Activated CD4-positive, alpha-beta T cell treated with anti-CD3 and anti-CD28 coated beads for 4 hours (primary cell): Measurements from ENCODE around the gene TENM4.
"Not testable (repeated sequence)": the region's sequence is repeated elsewhere in the genome, so short reads cannot be mapped to it uniquely, and the experiment has no call there.

Experiments used
- DNase-seq, 2 donors: peaks; one replicate each; pipeline ENCODE4 v3.0.0-alpha.2; 2020

The TENM4 gene

GRCh38 chr11:78860720-78861422, 580.0 kb downstream of the TENM4 start:
- no peak for DNase-seq

- no peak for DNase-seq
These were observed 583.1 kb downstream of the TENM4 start for GRCh38 chr11:78857688-78858087.

GRCh38 chr11:78856211-78856610, 584.6 kb downstream of the TENM4 start:
- DNase-seq, result no peak

DNA sequence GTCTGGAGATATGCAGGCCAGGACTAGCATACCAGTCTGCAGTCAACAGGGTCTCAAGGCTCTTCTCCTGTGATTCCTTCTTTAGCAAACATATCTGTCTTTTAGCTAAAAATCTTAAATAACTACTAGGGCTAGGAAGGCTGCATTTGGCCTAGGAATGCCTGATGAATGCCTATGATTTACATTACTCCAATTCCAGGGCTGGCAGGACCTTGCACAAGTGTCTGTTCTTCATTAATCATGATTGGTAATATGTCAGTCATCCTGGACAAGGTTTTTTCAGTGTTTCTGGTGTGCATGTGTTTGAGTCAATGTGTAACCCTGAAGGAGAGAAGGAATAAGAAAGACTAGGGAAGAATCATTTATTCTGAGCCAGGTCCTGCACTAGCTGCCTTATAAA, 585.7 kb downstream of the TENM4 start:
- no peak for DNase-seq

DNA sequence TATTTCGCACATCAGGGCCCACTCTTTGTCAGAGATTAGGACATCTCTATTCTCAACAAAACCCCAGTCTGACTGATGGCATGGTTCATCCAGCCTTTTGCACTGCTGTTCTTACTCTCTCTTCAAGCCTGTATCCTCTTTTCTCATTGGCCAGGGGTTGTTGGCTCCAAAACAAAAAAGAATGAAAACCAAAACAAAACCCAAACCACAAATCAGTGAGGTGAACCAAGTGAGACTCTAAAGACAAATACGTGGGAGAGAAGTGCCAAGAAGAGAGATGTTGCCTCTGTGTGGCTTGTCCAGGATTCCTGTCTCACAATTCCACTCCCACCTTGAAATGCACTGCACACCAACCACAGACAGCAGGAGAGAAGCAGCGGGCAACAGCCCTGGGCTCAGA, 587.3 kb downstream of the TENM4 start:
- no peak for DNase-seq

DNA sequence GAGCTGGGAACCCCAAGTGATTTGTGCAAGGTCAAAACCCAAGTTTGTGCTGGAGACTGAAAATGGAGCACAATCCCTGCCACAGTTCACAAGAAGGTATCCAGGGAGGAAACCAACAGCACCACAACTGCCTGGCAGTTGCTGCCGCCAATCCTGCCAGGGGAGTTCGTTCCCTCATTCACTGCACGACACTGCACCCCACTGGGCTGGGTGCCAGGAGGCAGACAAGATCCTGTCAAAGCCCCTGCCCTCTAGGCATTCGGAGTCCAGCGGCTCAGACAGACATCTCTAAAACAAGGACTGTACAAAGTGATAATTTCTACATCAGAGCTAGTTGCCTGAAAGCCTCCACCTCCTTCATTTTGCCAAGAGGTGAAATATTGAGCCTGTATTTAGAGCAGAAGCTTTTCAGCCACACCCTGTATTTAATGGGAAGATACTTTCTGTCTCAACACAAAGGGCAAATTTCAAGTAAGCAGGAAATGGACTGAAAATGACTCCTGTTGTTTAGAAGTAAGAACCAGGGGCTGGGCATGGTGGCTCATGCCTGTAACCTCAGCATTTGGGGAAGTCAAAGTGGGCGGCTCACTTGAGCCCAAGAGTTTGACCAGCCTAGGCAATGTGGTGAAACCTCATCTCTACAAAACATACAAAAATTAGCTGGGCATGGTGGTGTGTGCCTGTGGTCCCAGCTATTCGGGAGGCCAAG, 588.8 kb downstream of the TENM4 start:
- no peak for DNase-seq

DNA sequence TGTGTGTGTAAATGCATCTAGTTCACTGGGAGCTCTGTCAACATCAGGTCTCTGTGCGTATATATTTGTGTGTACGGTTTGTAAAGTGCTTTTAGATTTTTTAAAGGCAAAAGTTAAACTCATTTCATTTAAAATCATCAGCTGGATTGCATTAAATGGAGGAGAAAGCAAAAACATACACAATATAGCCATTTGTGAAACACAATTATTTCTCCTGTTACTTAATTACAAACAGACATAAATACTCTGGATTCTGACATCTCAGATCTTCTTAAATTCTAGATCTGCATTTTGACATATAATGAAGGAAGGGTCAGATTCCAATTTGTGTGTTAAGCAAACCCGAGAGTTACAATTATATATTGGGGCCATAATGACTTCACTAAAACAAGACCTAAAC, 590.8 kb downstream of the TENM4 start:
- DNase-seq, result no peak

- DNase-seq, result no peak
These were observed 594.6 kb downstream of the TENM4 start for GRCh38 chr11:78846269-78846668.

- DNase-seq, result no peak
These were observed 595.3 kb downstream of the TENM4 start for GRCh38 chr11:78845496-78845895.

DNA sequence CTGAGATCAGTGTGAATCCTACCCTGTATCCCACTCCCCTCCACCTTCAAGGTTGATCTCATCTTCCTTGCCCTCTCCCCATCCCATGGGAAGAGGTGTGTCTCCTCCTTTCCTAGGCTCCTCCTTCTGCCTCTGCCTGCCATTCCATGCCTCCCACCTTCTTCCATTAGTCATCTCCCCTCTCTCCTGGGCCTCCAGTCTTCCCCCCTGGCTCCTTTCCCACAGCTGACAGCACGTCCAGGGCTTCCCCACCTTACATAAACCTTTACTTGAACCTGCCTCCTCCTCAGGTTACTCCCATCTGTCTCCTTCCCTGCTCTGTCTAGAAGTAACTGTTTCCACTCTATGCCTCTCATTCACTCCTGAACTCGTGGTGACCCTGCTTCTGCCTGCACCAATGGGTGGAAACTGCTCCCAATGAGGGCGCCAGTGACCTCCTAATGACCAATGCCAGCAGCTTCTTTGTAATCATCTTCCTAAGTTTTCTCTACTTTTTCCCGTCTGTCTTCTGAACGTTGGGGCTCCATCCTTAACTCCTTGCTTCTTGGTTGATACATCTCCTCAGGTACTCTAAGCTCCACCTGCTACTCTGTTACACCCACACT, 599.3 kb downstream of the TENM4 start:
- DNase-seq, result no peak

DNA sequence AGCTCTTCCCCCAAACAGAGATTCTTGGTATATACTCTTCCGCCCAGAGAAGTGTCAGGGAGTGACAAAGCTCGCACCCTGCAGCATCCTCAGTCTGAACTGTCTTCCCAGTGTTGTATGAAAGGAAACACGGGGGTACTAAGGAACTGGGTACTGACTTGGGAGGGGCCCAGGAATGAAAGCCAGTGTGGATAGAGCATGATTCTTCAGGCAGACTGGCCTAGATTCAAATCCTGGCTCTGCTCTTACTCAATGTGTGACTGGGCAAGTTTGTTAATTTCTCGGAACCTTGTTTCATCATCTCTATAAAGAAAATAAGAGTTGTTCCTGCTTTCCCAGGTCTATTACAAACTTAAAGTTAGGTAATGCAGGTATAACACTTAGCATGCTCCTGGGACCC, 600.2 kb downstream of the TENM4 start:
- DNase-seq, result no peak

GRCh38 chr11:78840200-78840599, 600.6 kb downstream of the TENM4 start:
- DNase-seq, result no peak

DNA sequence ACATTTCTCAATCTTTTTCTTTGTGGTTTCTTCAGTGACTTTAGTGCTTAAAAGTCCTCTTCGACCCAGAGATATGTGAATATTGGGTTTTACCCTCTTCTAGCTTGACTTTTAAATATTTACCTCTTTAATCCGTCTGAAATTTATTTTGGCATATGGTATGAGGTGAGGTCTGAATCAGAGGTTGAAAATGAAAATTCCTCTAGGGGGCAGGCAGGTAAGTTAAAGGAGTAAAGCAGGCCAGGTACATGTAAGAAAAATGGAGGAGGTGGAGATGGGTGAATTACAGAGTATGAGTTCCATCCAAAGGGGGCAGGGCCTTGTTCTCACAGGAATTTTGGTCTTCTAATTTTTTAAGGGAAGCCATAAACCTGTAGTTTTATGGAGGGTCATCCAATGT, 602.4 kb downstream of the TENM4 start:
- no peak for DNase-seq

GRCh38 chr11:78835646-78836045, 605.2 kb downstream of the TENM4 start:
- no peak for DNase-seq

GRCh38 chr11:78834886-78835285, 605.9 kb downstream of the TENM4 start:
- DNase-seq, result no peak

GRCh38 chr11:78833237-78833636, 607.6 kb downstream of the TENM4 start:
- no peak for DNase-seq

GRCh38 chr11:78832226-78832947, 608.4 kb downstream of the TENM4 start:
- no peak for DNase-seq

DNA sequence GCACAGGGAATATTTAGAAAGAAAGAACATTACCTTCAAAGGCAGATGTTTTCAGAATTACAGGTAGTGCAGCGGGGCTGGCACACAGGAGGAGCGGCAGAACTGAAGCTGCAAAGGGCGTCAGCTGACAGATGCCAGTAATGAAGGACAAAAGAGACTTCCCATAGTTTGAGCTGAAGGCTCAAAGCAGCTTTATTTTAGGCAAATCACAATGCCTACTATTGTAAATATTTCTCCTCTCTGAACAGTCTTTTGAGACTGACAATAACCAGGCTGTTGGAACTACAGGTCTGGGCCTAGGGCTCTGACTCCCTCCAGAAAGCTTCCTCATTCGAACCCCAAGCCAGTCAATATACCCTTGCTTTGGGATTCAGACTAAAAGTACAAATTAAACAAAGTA, 609.3 kb downstream of the TENM4 start:
- DNase-seq, result no peak

DNA sequence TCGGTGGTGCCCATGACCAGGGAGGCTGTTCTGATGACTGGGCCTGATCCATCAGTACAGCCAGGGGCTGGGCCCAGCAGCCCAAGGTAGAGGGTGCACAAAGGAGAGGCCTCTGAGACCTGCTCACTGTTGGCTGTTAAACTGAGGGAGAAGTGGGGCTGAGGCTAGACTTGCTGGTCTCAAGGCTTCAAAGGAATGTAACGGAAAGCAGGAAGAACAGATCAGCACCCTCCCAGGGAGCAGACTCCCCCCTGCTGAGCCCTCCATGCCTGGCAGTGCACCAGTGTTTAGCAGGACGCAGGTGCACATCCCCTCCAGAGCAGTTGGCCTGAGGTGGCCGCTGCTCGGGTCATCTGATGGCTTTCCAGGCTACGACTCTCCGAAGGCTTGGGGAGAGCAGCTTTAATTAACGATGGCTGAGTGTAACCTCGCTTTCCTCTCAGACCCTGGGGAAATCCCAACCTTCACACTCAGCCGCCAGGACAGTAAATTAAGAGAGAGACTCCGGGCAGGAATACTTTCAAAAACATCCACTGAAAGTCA, 610.5 kb downstream of the TENM4 start:
- no peak for DNase-seq

- DNase-seq, result no peak
These were observed 611.7 kb downstream of the TENM4 start for GRCh38 chr11:78829146-78829545.

- no peak for DNase-seq
These were observed 612.2 kb downstream of the TENM4 start for GRCh38 chr11:78828676-78829075.

DNA sequence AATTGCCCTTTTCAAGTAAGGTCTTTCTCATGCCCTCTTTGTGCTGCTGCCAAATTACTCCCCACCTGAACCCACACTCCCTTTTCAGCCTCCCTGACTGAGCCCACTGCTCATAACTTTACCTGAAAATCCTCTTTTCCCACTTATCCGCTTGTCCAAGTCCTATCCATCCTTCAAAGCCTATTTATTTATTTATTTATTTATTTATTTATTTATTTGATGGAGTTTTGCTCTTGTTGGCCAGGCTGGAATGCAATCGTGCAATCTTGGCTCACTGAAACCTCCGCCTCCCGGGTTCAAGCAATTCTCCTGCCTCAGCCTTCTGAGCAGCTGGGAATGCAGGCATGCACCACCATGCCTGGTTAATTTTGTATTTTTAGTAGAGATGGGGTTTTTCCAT, 613.5 kb downstream of the TENM4 start:
- not testable (repeated sequence) for DNase-seq

DNA sequence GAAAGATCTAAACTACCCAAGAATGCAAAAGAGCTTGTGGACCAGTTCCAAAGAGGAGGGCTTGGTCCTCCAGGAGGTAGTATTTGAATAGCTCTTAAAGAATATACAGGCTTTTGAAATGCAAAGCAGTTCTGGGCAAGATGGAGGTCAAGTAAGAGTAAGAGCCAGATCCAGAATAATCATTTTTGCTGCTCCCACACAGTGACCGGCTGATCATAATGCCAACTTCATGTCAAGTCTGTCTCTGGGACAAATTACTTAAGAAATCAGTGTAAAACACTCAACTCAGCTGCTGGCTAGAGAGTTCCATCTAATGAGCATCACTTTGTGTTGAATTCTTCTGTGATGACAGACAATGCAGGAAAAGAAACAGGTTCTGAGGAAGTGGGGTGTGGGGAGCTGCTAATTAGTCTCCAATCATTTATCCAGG, 615.2 kb downstream of the TENM4 start:
- no peak for DNase-seq
